HG03196 (cell line): ENCODE measurements around the gene OLIG1.

Experiments used
- ATAC-seq: cut with Tn5 transposase; IDR thresholded peaks from one replicate; pipeline ENCODE4 v1.9.1; 2021; ENCODE audit not compliant: unreplicated experiment

OLIG1 gene

DNA sequence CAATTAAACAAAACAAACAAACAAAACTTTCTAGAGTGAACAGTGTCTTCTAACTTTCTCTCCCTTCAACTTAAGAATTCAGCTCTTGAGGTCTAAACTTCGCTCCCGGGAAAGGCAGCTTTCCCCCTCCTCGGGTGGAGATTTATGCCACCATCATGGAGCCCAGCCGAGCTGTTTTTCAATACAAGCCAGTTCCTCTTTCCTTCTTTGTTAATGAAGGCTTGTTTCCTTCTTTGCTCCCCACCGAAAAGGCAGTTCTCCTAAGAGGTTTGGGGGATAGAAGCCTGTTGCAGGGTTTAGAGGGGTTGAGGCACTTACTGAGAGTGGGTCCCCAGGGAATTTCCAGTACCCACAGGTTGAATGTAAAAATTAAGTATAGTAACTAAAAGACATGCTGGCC lies 26.5 kb downstream of the OLIG1 start:
- no peak for ATAC-seq

DNA sequence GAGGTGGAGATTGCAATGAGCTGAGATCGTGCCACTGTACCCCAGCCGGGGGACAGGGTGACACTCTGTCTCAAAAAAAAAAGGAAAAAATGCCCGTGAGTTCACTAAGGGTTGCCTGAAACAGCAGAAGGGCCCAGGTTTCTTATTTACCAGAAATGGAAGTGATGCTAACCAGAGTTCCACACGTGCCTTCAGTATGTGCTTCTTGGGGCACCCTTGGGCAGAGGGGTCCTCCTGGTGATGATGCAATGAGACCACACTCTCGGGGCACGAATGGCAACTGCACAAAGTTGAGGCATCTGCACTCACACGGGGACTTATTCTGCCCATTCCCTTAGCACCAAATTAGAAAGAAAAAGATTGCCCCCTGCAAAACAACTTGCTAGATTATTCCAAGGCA lies 29.2 kb downstream of the OLIG1 start:
- ATAC-seq = no peak

DNA sequence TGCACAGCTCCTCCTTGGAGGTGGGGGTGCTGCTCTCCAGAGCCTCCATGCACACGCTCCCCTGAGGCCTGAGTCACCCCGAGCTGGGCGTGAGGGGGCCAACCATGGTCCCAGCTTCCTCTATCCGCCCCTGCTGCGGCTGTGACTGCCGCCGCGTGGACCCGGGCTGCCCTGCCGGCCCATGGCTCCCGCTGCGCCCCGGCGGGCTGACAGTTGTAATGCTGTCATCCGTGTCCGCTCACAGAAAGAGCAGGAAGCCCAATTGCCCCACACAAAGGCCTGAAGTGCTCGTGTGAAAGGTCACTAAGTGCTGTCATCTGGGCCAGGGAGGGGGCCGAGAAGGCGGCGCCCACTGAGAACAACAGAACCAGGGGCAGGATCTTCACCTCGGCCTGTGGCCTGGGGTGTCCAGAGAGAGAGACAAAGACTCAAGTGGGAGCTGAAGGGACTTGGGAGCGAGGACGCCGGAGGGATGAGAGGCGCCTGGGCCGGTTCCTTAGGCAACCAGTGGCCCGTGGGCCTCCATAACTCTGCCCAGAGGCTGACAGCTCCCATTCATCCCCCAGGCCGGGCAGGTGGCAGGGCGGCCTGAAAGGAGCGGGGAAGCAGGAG lies 31.5 kb downstream of the OLIG1 start:
- ATAC-seq = no peak

DNA sequence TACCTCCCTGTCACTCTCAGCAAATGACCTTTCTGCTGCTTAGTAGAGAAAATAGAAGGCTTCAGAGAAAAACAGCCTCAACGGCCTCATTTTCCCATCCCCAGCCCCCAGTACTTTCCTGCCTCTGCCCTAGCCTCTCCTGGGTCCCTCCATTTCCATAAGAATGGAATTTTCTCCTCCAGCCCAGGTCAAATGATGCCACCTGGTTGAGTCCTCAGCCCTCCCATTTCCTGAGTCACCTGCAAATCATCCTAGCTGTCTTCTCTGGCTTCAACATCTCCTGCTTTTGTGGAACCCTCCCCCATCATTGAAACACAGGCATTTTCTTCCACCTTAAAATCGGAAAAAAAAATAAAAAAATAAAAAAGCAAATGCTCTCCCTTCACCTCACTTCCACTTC lies 35.1 kb downstream of the OLIG1 start:
- no peak for ATAC-seq

DNA sequence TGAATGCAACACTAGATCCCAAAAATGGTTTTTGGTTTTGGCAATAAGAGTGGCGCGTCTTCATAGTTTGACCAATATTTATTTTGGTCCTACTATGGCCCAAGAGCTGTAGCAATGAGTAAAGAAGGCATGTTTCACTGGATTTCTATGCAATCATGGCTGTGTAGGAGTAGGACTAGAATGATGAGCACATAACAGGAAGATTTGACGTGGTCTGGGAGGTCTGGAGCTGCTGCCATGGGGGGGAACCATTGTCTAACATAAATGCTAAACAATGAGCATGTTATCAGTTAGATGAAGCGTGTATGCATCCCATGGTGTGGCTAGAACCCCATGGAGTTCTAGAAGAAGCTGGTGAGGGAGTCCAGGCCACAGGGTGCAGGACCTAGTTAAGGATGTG lies 38.3 kb downstream of the OLIG1 start:
- ATAC-seq = no peak

DNA sequence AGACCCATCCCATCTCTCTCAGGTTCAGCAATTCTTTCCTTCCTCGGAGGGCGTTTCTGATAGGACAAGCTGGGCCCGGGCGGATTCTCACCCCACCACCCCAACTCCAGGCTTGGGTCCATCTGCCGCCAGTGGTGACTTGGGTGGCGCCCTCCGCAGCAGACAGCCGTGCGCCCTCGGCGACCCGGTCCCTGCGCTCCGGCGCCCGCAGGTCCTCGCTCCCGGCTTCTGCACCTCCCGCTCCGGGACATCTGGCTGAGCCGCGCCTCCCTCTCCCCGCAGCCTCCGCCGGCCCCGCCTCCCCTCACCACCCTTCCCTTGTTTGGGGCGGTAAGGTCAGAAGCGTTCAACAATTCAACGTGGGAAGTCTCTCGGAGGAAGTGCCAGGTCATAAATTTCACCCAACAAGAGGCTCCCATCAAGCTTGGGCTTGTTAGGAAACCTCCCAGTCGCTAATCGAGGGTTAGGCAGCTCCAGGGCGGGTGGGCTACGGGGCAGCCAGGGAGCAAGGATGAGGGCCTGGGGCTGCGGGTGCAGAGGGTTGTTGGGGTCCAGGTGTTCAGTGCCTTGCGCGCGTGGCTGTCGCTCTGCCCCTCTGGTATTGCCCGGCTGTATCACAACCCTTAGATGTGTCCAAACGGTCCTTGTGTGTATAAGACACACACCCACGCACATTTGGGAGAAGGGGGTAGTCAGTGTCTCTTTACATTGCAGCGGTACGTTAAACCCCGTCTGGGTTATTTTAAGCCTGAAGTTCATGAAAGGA lies 39.8 kb downstream of the OLIG1 start:
- ATAC-seq = no peak

DNA sequence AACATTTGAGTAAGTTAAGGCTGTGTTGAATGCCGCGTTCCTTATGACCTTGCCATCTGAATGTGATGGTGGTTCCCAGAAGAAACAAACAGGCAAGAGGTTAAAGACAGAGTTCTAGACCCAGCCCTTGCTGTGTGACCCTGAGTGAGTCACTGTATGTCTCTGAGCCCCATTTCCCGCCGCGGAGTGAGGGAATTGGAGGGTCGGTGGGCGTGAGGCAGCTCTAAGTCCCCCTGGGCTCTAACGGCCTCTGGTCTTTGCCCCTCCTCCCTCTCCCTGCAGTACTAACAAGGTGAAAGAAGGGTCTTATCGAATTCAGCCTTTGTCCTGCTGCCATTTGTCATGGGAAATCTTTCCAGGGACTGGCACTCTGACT lies 40.4 kb downstream of the OLIG1 start:
- ATAC-seq = no peak

DNA sequence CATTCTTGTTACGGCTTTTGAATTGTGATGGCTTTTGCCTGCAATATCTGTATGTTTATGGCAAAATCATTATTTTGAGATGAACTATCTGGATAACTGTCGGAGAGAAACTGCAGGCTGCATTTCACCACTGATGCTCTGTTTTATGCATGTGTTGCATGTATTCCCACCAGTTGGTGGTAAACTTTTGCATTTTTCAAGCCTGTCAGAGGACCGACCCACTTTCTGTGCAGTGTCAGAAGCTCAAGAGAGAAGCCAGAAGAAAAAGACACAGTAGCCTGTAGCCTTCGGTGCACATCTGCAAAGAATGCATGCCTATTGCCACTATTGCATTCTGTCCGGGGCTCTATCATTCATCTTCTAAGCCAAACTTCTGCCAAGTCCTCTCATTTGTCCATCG lies 41.6 kb downstream of the OLIG1 start:
- ATAC-seq = no peak

DNA sequence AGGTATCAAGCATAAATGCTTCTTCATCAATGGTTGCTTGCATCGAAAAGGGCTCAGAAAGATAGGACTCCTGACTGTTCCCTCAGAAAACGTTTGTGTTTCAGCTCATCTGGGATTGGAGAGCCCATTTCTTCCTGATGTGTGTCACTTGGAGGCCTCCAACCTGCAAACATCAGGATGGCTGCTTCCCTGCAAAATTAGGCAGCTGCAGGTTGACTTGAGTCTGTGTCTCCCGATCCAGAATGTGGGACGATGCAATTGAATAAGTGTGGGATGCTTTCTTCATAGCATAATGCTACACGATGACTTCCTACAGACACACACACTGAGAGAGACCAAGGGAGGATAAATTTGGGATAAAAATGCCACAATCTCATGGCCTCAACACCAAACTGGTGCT lies 42.2 kb downstream of the OLIG1 start:
- no peak for ATAC-seq

DNA sequence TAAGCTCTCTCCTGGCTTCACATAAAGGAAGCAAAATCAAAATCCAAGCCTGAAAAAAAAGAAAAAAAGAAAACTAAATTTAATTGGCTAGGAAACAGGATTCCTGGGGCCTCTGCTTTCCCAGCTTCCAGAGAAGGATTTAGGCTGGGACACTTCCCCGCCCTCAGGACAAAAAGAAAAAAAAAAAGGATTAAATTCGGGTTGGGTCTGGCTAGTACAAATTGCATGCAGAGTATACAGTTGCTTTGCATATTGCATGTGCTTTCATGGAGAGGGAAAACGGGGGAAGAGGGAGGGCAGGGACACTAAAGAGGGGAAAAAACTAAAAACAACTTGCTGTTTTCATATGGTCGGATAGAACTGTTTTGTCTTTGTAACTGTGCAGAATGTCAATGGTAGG lies 42.7 kb downstream of the OLIG1 start:
- no peak for ATAC-seq

DNA sequence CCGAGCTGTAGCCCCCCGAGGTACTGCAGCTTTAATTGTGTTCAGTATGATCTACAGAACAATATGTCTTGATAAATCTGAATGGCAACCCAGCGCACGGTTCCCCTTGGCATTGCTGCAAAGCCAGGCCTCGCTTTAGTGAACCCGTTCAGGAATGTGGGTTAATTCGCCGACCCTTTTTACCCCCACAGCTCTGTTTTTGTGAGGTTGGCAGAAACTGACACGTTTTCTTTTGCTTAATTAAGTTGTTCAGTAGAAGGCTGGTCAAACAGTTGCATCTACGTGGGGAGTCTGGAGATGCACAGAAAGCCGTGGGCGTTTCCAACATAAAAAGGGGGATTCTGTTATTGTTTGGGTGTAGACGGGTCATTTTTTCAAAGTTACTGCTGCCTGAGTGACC lies 43.2 kb downstream of the OLIG1 start:
- no peak for ATAC-seq

DNA sequence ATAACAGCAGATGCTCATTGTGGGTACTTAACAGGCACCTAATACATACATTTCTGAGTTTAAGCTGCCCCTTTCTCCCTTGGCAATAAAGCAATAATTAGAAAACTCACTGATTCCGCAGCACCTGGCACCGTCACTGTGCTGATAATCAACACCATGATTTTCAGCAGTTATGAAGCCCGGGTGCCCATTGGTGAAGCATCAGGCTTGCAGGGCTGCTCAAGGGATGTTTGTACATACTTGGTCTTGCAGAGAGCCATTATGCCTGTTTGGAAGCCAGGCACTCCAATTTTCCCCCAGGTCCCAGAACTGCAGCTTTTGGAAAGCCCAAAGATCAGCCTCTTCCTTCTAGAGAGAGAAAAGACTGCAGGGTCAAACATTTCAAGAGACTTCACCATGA lies 44.3 kb downstream of the OLIG1 start:
- ATAC-seq = no peak

DNA sequence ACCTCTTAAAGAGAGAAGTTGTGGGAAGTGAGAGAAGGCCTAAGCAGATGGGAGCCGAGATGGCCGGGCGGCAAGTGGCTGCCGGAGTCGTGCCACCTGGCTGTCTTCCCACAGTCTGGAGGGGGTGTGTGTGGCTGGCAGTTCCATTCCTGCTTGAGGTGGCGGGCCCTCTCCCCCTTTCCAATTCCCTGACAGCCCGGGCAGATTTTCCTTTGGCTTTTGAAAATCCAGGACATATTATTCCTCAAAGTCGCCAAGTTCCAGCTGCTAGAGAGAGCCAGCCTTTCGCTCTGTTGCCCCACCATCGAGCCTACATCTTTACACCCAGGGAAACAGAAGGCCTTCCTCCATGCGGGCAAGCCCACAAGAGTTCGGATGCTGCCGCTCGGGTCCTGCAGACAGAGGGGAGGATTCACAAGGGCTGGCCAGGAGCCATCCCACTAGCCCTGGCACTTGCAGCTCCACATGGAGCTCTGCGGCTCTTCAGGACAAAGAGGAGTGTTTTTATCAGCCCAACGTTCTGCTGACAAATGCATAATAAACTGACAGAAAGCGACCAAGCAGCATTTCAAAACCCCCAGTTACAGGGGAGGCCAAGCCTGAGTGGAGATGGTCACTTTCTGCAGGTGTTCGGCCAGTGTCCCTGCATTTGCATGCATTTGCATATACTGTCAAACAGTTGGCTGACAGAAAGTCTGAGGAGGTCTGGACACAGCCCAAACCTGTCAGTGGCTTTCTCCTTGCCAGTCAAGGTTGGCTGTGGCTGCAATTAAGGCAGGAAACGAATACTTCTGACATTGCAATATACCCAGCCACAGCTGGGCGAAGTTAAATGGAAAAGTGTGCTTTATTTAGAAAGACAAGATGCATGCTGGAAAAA lies 45.9 kb downstream of the OLIG1 start:
- ATAC-seq = no peak

DNA sequence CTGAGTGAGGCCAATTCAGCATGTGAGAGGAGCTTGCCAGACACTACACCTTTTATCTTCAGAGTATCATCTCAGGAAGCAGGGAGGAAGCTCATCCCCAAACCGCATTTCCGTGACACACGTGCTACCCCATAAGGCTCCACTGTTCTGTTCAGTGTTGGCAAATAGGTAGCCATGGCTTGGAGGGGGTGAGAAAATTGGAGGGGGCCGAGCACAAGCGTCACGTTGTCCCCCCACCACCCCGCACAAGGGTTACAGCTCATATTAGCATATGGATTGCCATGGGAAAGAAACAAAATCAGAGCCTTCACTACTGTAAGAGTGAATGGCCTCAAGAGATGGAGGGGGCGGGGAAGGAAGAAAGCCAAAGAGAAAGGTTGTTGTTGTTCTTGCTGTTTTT lies 46.7 kb downstream of the OLIG1 start:
- ATAC-seq = no peak

DNA sequence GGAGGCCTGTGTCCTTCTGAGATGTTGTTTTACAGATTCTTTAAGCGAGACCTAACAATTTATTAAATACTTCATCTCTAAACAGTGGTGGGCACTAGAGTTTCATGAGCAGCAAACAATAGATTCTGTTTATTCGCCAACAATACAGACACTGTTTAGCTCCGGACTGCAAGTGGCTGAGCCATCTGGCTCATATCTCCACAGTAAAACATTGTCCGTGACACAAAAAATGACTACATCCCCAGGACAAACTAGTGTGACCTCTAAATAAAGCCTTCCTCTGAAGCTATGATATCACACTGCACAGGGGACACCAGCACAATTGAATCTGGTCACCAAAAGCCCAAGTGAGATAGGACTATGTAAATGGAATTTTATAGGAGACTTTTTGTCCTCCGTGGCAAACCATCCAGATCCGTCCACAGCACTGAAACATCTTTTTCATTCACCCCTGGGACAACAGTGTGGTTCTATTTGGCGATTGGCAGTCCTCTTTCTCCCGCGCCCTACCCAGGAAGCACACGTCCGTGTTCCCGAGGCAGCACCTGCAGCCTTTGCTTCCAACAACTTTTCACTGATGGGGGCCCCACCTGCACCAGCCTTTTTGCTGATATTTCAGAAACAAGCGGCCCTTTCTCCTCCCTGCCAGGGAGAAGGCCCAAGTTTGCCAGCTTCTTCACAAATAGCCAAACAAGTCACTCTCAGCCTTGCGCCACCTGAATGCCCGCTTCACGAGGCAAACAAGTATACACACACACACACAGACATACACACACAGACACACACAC lies 47.4 kb downstream of the OLIG1 start:
- ATAC-seq = no peak
